ENCODE measurements around the gene VAX1.
"Not testable (repeated sequence)": the region's sequence is repeated elsewhere in the genome, so short reads cannot be mapped to it uniquely, and the experiment has no call there.

Gene VAX1

DNA sequence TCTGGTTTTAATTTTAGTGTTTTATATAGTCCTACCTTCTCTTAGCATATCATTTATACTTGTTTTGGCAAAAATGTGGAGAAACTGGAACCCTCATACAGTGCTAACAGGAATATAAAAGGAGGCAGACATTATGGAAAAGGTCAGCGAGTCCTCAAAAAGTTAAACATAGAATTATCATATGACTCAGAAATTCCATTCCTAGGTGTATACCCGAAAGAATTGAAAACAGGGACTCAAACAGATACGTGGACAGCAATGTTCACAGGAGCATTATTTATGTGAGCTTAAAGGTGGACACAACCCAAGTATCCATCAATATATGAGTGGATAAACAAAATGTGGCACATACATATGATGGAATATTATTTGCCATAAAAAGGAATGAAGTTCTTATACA is 51.5 kb downstream of the VAX1 start:
- no peaks in the 10 kb centered on the region for H3K36me3 Mint-ChIP-seq (ENCODE audit: low read depth)
- ATAC-seq (no peak), DNase-seq (no peak)
- H3K27me3 Mint-ChIP-seq, result peaks cover 9% of the 10 kb centered on the region
- no peak overlapping the region for H3K4me3 Mint-ChIP-seq
- no peaks in the 10 kb centered on the region for H3K9me3 Mint-ChIP-seq
- H3K4me1 Mint-ChIP-seq, result no peaks in the 10 kb centered on the region
- no peak overlapping the region for H3K27ac Mint-ChIP-seq

DNA sequence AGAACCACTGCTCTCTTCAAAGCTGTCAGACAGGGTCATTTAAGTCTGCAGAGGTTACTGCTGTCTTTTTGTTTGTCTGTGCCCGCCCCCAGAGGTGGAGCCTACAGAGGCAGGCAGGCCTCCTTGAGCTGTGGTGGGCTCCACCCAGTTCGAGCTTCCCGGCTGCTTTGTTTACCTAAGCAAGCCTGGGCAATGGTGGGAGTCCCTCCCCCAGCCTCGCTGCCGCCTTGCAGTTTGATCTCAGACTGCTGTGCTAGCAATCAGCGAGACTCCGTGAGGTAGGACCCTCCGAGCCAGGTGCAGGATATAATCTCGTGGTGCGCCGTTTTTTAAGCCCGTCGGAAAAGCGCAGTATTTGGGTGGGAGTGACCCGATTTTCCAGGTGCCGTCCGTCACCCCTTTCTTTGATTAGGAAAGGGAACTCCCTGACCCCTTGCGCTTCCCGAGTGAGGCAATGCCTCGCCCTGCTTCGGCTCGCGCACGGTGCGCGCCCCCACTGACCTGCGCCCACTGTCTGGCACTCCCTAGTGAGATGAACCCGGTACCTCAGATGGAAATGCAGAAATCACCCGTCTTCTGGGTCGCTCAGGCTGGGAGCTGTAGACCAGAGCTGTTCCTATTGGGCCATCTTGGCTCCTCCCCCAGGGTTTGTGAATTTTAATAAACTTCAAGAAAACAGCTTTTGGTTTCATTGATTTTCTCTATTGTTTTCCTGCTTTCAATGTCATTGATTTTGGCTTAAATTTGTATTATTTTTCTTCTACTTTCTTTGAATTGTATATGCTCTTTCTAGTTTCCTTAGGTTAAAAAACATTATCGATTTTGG is 53.4 kb downstream of the VAX1 start:
- DNase-seq; H3K9me3 Mint-ChIP-seq; H3K4me3 Mint-ChIP-seq; ATAC-seq; H3K27me3 Mint-ChIP-seq; H3K4me1 Mint-ChIP-seq; H3K27ac Mint-ChIP-seq; H3K36me3 Mint-ChIP-seq (ENCODE audit: low read depth): not testable (repeated sequence)

All from activated naive CD8-positive, alpha-beta T cell treated with anti-CD3 and anti-CD28 coated beads, Interleukin-2, amount 50 U/mL, for 24 hours (primary cell).